ENCODE data around the gene SLIT3.
"Not testable (repeated sequence)": the region's sequence is repeated elsewhere in the genome, so short reads cannot be mapped to it uniquely, and the experiment has no call there.

SLIT3 gene

DNA sequence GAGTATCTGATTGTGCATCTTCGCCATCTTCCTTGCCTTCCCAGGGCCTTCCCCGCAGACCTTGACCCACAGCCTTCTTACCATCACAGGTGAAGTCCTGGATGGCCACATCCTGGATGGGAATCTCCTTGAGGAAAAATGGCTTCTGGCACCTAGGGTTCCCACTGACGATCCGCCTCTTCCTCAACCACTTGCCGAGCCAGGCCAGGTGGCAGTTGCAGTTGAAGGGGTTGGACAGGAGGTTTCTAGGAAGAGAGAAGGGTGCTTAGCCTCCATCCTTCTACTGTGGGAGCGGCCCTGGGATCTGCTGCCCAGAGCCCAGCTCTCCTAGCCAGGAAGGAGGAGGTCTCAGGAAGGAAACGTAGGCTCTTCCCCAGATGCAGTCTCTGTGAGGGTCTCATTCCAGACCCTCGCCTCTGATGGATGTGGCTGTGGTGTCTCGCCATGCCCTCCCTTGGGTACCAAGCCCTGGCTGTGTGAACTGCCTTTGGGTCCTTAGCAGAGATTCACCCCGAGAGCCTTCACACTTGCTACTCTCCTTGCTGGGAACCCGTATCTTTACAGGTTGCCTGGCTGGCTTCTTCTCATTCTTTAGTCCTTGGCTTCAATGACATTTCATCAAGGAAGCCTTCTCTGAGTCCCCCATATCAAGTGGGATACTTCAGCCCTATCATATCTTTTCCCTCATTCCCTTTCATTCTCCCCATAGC, 551.4 kb downstream of the SLIT3 start:
- no peak for DNase-seq

DNA sequence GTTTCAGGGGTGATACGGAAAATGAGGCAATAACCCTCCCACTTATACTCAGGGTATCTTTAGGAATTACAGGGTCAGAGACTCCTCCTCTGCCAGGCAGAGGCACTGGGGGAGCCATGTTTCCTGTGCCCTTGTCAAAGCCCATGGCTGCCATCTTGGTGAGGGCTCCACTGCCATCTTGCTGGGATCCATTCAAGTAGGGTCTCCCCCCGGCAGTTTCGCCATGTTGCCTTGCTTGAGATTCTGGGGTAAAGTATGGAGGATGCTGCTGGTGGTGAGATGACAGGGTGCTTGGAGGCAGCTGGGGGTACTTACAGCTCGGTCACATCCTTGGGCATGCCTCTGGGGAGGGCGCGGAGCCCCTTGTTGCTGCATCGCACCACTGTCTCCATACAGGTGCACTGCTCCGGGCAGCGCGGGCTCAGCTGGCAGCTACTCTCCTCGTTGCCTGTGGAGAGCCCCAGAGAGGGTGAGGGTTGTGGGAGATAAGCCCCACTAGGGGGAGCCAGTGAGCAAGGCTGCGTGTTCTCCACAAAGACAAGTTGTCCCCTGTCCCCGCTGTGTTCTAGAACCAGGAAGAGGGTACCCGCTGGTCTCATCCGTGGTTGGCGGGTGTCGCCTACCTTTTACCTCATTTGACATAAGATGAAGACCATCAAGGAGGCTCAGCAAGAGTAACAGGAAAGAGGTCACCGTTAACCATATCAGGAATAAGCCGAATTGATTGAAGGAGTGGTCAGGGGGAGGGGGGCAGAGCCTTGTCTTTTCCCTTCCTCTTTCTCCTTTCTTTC, 552.8 kb downstream of the SLIT3 start:
- no peak for DNase-seq

DNA sequence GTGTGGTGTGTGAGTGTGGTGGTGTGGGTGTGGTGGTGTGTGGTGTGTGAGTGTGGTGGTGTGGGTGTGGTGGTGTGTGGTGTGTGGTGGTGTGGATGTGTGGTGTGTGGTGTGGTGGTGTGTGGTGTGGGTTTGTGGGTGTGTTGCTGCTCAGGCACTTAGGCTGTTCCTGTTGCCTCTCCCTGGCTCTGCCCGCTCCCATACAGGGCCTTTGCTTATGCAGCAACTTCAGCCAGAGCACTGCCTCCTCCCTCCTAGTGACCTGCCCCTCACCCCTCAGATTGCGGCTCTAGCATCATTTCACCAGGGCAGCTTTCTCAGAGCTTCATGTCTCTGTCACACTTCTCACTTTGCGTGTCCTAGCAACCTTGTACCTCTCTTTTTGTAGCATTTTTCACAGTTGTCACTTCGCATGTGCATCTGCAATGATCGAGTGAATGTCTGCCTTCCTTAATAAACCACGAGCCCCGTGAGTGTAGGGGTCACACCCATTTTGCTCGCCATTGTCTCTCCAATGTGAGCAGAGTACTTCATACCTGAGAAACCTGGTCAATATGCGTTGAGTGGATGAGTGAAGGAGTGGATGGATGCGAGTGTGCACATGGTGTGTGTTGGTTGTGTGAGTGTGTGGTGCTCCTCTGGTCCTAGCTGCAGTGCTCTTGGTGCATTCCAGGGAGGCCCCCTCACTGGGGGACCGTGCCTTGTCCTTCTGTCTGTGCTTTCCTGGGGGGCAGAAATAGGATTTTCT, 553.9 kb downstream of the SLIT3 start:
- no peak for DNase-seq

DNA sequence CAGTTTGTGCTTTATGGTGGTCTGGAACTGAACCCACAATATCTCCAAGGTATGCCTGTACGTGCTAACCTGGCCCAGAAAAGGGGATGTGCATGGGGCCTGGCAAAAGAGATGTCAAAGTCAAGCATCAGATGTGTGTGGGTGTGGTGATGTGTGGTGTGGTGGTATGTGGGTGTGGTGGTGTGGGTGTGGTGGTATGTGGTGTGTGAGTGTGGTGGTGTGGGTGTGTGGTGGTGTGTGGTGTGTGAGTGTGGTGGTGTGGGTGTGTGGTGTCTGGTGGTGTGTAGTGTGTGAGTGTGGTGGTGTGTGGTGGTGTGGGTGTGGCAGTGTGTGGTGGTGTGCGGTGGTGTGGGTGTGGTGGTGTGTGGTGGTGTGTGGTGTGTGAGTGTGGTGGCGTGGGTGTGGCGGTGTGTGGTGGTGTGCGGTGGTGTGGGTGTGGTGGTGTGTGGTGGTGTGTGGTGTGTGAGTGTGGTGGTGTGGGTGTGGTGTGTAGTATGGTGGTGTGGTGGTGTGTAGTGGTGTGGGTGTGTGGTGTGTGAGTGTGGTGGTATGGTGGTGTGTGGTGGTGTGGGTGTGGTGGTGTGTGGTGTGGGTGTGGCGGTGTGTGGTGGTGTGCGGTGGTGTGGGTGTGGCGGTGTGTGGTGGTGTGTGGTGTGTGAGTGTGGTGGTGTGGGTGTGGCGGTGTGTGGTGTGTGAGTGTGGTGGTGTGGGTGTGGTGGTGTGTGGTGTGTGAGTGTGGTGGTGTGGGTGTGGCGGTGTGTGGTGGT, 554.6 kb downstream of the SLIT3 start:
- DNase-seq: not testable (repeated sequence)

DNA sequence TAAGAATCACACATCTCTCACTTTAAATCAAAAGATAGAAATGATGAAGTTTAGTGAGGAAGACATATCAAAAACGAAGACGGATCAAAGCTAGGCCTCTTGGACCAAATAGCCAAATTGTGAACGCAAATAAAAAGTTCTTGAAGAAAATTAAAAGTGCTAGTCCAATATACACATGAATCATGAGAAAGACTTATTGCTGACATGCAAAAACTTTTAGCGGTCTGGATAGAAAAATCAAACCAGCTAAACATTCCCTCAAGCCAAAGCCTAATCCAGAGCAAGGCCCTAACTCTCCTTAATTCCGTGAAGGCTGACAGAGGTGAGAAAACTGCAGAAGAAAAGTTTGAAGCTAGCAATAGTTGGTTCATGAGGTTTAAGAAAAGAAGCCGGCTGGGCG, 557.3 kb downstream of the SLIT3 start:
- no peak for DNase-seq

DNA sequence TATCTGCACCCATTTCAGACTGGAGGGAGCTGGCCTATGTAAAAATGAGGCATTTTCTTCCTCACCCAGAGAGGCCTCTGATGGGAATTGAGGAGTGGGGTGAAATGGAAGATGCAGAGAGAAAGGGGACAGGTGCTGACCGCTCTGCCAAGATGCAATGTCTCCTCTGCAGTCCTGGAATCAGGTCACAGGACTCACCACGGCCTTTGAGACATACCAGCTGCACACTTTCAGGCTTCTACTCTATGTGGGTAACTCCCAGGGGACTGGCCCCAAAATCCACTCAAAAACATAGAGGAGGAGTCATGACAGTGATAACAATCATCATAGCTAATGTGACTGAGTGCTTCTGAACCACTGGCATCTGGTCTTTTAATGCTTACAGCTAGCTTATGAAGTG, 558.6 kb downstream of the SLIT3 start:
- not testable (repeated sequence) for DNase-seq

DNA sequence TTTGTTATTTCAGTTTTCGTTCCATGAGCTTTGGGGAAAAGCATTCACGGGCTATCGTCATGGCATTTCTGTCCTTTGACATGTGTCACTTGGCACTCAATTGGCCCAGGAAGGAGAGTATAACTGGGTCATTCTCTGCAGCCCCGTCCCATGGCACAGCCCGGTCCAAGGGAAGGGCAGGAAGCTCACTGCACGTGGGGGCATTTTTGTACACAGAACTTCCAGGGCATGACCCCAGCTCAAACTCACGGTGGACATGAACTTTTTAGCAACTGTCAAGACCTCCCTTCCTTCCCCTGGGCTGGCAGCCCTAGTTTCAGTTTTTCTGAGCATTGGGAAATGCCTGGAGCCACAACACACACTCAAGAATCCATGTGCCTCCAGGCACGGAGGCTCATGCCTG, 560.1 kb downstream of the SLIT3 start:
- DNase-seq: no peak

DNA sequence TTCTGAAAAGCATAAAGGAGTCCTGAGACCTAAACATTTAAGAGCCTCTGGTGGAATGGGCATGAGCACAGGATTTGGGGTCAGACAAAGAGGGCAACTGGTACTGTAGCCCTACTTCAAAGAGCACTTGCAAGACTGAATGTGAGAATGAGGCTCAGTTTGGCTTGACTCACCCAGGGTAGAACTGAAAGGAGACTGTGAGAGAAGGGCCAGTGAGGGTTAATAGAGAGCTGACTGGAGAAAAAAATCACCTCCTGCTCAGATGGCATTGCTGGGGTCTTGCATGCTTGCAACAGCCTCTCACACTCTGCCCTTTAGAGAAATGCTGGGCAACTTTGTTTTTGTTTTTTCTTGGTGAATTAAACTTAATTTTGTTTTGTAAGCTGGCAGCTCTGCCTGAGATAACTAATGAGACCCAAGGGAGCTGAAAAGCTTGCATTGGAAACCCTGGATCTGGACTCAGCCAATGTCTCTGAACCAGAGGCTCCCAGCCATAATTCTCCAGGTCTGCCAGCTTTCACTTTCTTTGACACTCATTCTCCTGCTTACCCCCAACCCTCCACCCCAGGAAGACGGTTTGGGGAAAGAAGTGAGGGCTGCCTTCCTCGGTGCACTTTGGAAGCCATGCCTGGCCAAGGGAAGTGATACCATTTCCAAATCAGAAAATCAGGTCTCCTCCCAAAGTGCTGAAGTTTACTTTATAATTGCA, 560.7 kb downstream of the SLIT3 start:
- no peak for DNase-seq

DNA sequence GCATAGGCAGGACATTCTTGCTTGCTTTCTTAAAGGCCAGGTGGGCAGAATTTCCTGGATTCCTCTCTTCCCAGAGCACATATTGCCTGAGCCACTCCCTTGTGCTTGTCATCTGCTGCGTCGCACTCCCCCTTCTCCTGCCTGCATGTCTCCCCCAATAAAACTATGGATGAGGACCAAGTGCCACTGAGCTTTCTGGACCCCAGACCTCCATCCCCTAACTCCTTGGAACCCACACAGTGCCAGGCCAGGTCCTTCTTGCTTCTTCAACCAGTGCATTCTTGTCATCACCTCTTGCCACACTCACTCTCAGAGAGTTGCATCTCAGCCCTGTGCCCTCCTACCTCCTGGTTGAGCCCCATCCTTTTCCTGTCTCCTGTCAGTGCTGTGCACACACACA, 563.9 kb downstream of the SLIT3 start:
- no peak for DNase-seq

DNA sequence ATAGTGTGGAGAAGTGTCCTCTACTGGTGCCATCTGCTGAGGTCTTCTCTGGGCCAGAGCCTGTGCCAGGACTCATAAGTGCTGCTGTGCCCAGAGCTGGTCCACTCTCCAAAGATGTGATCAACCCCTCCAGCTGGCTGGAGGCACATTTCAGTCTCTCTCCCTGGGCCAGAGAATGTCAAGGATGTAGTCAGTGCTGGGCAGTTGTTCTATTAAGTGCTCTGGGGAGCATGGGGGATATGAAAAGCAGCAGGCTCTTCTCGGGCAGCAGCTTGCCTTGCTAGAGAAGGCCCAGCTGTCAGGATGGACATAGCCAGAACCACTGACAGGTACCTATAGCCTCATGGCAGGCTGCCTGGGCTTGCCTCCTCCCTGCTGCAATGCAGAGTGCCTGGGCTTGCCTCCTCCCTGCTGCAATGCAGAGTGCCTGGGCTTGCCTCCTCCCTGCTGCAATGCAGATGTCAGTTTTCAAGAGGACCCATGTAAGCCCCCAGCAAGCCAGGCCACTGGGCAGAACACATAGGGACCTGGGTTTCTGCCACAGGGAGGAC, 564.6 kb downstream of the SLIT3 start:
- DNase-seq: no peak

DNA sequence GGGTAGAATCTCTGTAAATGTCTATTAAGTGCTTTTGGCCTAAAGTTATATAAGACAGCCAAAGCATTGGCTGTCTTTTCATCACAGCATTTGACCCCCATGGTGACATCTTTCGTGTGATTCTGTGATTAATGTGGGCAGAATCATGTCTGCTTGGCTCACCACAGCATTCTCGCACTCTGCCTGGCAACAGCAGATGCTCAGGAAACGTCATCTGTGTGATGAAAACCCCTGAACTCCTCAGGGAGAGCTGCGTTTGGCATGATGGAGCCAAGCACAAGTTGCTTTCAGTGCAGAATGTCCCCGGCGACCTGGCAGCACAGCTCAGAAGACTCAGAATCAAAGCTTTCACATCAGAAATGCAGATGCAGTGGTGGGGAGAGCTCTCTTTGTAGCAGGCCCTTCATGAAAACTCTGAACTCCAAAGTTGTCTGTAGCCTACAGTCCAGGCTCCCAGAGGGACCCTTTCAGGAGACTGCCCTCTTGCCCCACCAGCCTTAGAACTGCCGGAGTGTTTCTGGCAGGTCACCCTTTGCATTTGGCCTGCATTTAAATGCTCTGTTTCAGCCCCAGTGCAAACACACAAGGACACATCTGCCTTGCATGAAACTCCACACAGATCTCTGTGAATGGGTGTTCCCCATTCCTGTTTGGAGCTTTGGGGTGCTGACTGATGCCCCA, 566.2 kb downstream of the SLIT3 start:
- DNase-seq: no peak

DNA sequence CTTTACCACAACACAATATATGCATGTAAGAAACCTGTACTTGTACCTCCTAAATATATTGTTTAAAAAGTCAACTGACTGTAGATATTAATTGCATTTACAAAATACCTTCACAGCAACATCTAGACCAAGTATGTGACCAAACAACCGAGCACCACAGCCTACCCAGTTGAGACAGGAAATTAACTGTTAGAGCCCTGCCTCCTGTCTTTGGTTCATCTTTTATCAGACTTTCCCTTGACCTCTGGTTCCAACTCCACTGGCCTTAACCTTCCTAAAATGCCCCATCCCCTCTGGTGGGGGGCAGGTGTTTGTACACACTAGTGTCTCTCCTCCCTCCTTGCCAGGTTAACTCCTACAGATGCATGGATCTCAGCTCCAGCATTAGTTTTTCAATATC, 566.8 kb downstream of the SLIT3 start:
- DNase-seq: no peak

DNA sequence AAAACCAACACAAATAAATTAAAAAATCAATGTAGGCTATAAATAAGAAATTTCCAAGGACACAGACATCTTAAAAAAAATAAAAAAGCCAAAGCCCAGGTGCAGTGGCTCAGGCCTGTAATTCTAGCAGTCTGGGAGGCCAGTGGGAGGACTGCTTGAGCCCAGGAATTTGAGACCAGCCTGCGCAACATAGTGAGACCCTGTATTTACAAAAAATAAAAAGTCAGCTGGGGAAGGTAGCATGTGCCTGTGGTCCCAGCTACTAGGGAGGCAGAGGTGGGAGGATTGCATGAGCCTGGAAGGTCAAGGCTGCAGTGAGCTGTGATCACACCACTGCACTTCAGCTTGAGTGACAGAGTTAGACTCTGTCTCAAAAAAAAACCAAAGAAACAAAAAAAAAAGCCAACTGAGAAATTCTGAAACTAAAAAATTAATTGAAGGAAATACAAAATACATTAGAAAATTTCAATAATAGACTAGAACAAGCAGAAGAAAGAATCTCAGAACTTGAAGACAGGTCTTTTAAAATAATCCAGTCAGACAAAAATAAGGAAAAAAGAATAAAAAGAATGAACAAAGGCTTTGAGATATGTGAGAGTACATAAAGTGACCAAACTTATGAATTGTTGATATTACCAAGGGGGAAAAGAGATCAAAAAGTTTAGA, 572.3 kb downstream of the SLIT3 start:
- DNase-seq: no peak

DNA sequence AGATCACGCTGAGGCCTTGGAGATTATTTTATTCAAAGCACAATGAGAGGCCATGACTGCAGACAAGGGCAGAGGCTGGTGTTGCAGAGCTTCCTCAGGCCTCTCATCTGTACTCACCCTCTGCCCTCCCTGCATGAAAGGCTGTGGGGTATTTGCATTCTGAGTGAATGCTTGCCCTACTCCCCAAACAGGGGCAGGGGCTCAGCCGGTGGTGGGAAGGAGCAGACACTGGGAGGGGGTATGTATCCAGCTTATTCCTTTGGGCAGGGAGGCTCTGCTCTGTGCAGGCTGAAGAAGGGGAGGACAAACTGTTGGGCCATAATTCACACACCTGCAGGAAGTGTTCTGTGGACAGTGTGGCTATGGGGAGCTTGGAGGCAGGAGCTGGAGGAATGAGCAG, 573.4 kb downstream of the SLIT3 start:
- DNase-seq: no peak

DNA sequence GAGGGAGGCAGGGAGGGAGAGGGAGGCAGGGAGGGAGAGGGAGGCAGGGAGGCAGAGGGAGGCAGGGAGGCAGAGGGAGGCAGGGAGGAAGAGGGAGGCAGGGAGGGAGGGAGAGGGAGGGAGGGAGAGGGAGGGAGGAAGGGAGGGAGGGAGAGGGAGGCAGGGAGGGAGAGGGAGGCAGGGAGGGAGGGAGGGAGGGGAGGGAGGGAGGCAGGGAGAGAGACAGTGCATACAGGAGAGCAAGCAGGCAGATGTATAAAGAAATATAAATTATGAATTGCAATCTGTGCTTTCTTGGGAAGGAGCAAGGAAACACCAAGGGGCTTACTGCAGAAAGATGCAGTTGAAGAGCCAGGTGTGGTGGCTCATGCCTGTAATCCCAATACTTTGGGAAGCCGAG, 574.6 kb downstream of the SLIT3 start:
- DNase-seq: no peak

DNA sequence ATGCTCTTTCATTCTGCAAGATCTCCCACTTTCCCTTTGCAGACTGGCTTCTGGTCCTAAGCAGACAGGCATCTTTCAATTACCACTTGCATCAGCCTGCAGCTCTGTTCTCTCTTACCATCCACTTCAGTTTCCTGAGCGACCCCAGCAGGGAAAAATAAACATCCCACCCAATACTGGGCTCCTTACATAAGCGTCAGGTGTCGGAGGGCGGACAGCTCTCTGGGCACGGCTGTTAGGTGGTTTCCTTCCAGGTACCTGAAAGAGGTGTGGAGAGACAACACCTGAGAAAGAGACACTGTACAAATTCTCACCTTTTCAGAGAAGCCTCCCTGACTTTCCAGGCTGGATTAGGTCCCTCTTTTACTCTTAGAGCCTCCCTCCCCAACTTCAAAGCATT, 576.7 kb downstream of the SLIT3 start:
- DNase-seq: no peak

DNA sequence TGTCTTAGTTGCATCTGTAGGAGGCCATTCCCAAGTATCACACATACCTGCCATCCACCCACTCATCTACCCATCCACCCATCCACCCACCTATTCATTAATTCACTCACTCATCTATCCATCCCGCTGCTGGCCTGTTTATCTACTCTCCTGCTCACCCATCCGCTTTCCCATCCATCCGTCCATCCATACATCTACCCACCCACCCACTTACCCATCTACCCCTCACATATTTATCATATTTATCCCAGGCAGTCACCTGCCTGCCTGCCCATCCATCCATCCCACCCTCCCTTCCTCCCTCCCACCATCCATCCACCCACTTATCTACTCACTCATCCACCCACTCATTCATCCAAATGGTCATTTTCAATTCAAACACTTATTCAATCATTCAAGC, 577.9 kb downstream of the SLIT3 start:
- no peak for DNase-seq

DNA sequence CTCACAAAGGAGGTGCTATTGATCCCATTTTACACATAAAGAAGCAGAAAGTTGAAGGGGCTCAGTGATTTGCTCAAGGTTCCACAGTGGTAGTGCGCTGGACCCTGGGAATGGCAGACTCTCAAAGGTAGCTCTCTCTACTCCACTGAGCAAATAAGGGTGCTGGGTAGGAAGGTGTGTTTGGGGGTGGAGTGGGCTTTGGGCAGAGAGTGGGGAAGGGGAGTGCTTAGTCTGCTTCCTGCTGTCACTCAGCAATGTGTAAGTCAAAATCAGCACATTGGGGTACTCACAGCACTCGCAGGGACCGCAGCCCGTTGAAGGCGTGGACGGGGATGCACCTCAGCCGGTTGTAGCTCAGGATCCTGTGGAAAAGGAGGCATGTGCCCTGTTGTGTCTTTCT, 579.0 kb downstream of the SLIT3 start:
- no peak for DNase-seq

DNA sequence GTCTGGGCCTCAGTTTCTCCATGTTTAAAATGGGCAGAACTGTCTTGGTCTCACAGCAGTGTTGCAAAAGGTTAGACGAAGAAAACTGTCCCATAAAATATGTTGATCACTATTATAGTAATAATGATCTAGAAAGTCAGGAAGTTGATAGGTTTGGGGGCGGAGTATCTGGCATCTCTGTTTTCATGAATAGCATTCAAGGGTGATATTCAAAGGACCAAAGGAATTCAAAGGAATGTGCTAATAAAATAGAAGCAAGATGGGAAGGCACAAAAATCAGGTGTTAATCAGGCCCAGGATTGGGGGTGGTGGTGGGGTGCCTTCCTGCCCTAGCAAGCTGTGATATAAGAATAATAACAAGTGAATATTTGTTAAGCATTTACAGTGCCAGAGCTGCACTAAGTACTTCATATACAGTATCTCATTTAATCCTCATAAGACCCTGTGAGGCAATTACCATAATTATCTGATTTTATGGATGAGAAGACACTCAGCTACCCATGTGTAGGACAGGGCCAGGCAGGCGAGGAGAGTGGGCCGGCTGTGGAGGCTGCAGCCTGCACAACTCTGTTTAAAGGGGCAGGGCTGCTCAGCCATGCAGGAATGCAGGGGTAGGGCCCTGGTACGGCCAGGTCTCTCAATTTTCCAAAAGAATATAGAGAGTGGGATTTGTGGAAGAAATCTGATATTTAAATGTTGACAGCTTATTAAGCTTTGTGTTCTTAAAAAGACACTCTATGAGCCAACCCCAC, 579.8 kb downstream of the SLIT3 start:
- no peak for DNase-seq

DNA sequence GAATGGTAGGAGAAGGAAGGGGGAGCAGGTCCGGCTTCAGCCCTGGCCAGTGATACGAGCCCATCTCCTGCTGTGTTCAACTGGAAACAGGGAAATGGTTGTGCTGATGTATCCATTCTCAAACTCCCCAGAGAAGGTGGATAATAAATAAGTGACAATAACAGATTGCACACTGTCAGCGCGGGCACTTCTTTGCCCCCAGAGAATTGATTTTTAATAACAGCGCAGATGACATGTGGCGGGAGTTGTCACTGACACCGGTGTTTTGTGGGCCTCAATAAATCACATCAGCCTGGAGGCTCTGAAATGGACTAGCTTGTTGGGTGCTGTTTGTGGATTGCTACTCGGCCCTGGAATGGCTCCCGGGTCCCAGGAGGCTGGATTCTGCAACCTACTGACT, 580.4 kb downstream of the SLIT3 start:
- DNase-seq: no peak

Data from GF-D8 (cell line).